HEK293 (cell line): ENCODE results near the gene CAP2.

Experiments used
- CTCF ChIA-PET: fragments of 350-600 bp; formaldehyde crosslinking; extraction: SDS; loops from one replicate; lab custom pipeline; 2021; ENCODE audit warnings: antibody characterized with exemption; lab: Yijun Ruan, JAX
- POLR2A ChIA-PET: fragments of 300-600 bp; formaldehyde crosslinking; extraction: SDS; loops from one replicate; lab custom pipeline; 2020; ENCODE audit warnings: antibody characterized with exemption, inconsistent platforms; lab: Yijun Ruan, JAX
- H3K27ac ChIP-seq: fragments of 200-500 bp; sonication (Bioruptor generic); 2 replicates; pipeline ENCODE4 v1.5.1; 2014; ENCODE audit warnings: low read depth, low read length, control low read depth, inconsistent platforms; ENCODE audit errors: extremely low read depth
- H3K36me3 ChIP-seq, 2 experiments: fragments of 200-500 bp in 1 of 2; sonication (Bioruptor generic) in 1 of 2; 1 replicate in 1 of 2; 2 replicates in 1 of 2; pipeline ENCODE4 v1.5.1; 2014 to 2017; ENCODE audit warnings: inconsistent platforms in 2 of 2, low read length in 2 of 2; ENCODE audit not compliant: control insufficient read depth in 2 of 2, insufficient read depth in 1 of 2
- H3K4me1 ChIP-seq: fragments of 200-500 bp; sonication (Bioruptor generic); 2 replicates; pipeline ENCODE4 v1.5.1; 2014; ENCODE audit warnings: mild to moderate bottlenecking, low read length, inconsistent platforms; ENCODE audit not compliant: control insufficient read depth, insufficient read depth
- H3K4me3 ChIP-seq: 2 replicates; pipeline ENCODE4 v1.5.1; 2011; ENCODE audit warnings: low read depth, mild to moderate bottlenecking, control low read depth, low read length, moderate library complexity
- H3K9me3 ChIP-seq: fragments of 200-500 bp; sonication (Bioruptor generic); 2 replicates; pipeline ENCODE4 v1.5.1; 2014; ENCODE audit warnings: low read depth, low read length, inconsistent platforms; ENCODE audit not compliant: control insufficient read depth, insufficient read depth
- GLI2 ChIP-seq: fragments of 450-650 bp; formaldehyde crosslinking; IDR thresholded peaks from 2 replicates; pipeline ENCODE4; 2017; ENCODE audit warnings: missing biosample characterization, missing genetic modification characterization, low read depth, borderline replicate concordance
- MZF1 ChIP-seq: fragments of 450-650 bp; formaldehyde crosslinking; IDR thresholded peaks from 2 replicates; pipeline ENCODE4 v1.5.1; 2017; ENCODE audit warnings: missing biosample characterization, missing genetic modification characterization, borderline replicate concordance
- RBAK ChIP-seq: fragments of 450-650 bp; formaldehyde crosslinking; IDR thresholded peaks from 2 replicates; pipeline ENCODE4 v1.5.1; 2016; ENCODE audit warnings: missing biosample characterization, missing genetic modification characterization
- ZBTB11 ChIP-seq: fragments of 450-650 bp; formaldehyde crosslinking; conservative IDR thresholded peaks from 2 replicates; pipeline ENCODE4 v1.5.1; 2016; ENCODE audit warnings: low read depth, missing biosample characterization, missing genetic modification characterization
- ZNF174 ChIP-seq: fragments of 450-650 bp; formaldehyde crosslinking; IDR thresholded peaks from 2 replicates; pipeline ENCODE4 v1.5.0; 2017; ENCODE audit warnings: missing biosample characterization, mild to moderate bottlenecking, missing genetic modification characterization
- ZNF280D ChIP-seq: fragments of 450-650 bp; formaldehyde crosslinking; IDR thresholded peaks from 2 replicates; pipeline ENCODE4 v1.5.1; 2016; ENCODE audit warnings: missing biosample characterization, missing genetic modification characterization
- ZNF335 ChIP-seq: fragments of 450-650 bp; formaldehyde crosslinking; conservative IDR thresholded peaks from 2 replicates; pipeline ENCODE4 v1.5.1; 2016; ENCODE audit warnings: missing biosample characterization, missing genetic modification characterization
- ZNF433 ChIP-seq: fragments of 450-650 bp; formaldehyde crosslinking; IDR thresholded peaks from 2 replicates; pipeline ENCODE4 v1.5.1; 2016; ENCODE audit warnings: missing biosample characterization, missing genetic modification characterization, low read depth
- ZNF596 ChIP-seq: fragments of 450-650 bp; IDR thresholded peaks from 2 replicates; pipeline ENCODE4 v1.5.0; 2018; ENCODE audit warnings: missing biosample characterization, mild to moderate bottlenecking, missing genetic modification characterization, moderate library complexity
- ZNF623 ChIP-seq: fragments of 450-650 bp; formaldehyde crosslinking; IDR thresholded peaks from 2 replicates; pipeline ENCODE4 v1.5.1; 2016; ENCODE audit warnings: missing biosample characterization, missing genetic modification characterization
- ZNF707 ChIP-seq: fragments of 450-650 bp; formaldehyde crosslinking; IDR thresholded peaks from 2 replicates; pipeline ENCODE4 v1.5.1; 2016; ENCODE audit warnings: missing biosample characterization, missing genetic modification characterization
- ZNF785 ChIP-seq: fragments of 450-650 bp; formaldehyde crosslinking; IDR thresholded peaks from 2 replicates; pipeline ENCODE4 v1.5.1; 2016; ENCODE audit warnings: missing biosample characterization, missing genetic modification characterization
- TF ChIP-seq, protein P1 (sequence below): fragments of 450-650 bp; IDR thresholded peaks from 2 replicates; pipeline ENCODE4 v1.5.1; 2018; ENCODE audit warnings: missing biosample characterization, mild to moderate bottlenecking, missing genetic modification characterization

The CAP2 gene

GRCh38 chr6:17405944-17406245, 12.5 kb downstream of the CAP2 start:
- ChIA-PET POLR2A (no interaction called here), CTCF (interaction anchor here (0.7 kb wide), 1 partner anchor 13 kb away, joined by 4 read pairs; no protein-coding TSS in a partner anchor)
- Histone ChIP-seq H3K4me1 (no peaks in the 10 kb centered on the region), H3K9me3 (no peaks in the 10 kb centered on the region; the same call in 1 of the 2 replicates), H3K4me3 (no peak overlapping the region), H3K27ac (no peak overlapping the region), H3K36me3 (no peaks in the 10 kb centered on the region; a peak in 1 of 3 replicates)
- TF ChIP-seq ZNF433 (no peak), ZNF174 (tag by site-specific recombination) (no peak), ZNF623 (tag by site-specific recombination) (no peak), ZNF280D (tag by site-specific recombination) (no peak)
- TF ChIP-seq, protein P1, sequence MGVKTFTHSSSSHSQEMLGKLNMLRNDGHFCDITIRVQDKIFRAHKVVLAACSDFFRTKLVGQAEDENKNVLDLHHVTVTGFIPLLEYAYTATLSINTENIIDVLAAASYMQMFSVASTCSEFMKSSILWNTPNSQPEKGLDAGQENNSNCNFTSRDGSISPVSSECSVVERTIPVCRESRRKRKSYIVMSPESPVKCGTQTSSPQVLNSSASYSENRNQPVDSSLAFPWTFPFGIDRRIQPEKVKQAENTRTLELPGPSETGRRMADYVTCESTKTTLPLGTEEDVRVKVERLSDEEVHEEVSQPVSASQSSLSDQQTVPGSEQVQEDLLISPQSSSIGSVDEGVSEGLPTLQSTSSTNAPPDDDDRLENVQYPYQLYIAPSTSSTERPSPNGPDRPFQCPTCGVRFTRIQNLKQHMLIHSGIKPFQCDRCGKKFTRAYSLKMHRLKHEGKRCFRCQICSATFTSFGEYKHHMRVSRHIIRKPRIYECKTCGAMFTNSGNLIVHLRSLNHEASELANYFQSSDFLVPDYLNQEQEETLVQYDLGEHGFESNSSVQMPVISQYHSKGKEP (tag by site-specific recombination), result no peak
- TF ChIP-seq, all 188 proteins: peak for 0

- ChIA-PET POLR2A (interaction anchor here (0.7 kb wide), 1 partner anchor 13 kb away, joined by 4 read pairs; no protein-coding TSS in a partner anchor), CTCF (interaction anchor here (0.6 to 1.0 kb wide), 2 partner anchors 178 to 198 kb away, joined by 3 read pairs; no protein-coding TSS in a partner anchor)
- Histone ChIP-seq H3K4me3 (no peak overlapping the region), H3K4me1 (no peaks in the 10 kb centered on the region), H3K9me3 (no peaks in the 10 kb centered on the region; the same call in 1 of the 2 replicates), H3K36me3 (no peaks in the 10 kb centered on the region; a peak in 1 of 3 replicates), H3K27ac (no peak overlapping the region)
- TF ChIP-seq MZF1 (tag by site-specific recombination), result no peak
- TF ChIP-seq RBAK, result no peak
- TF ChIP-seq, protein P1 (tag by site-specific recombination), result no peak
- no peak for TF ChIP-seq ZNF596 (tag by site-specific recombination)
Measured at GRCh38 chr6:17408081-17408480, 14.7 kb downstream of the CAP2 start.

DNA sequence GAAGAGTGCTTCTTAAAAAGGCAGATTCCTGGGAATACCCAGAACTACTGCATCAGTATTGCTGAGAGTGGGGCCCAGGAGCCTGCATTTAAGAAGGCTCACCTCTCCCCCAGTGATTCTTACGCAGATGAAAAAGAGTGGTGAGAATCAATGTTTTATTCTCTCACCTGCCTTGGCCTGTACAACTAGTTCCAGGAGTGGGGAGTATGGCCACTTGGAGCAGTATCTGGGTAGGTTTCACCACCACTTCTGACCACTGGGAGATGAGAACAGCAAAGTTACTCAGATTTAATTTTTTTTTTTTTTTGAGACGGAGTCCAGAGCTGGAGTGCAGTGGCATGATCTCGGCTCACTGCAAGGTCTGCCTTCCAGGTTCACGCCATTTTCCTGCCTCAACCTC, 16.9 kb downstream of the CAP2 start:
- POLR2A ChIA-PET, result no interaction called here
- H3K36me3 ChIP-seq, result no peaks in the 10 kb centered on the region; a peak in 1 of 3 replicates
- TF ChIP-seq ZNF335 (tag by site-specific recombination) (no peak), ZNF707 (tag by site-specific recombination) (peak; percentile 95)
- H3K27ac ChIP-seq, result no peak overlapping the region
- CTCF ChIA-PET, result no interaction called here
- no peak overlapping the region for H3K4me3 ChIP-seq
- no peaks in the 10 kb centered on the region for H3K4me1 ChIP-seq
- no peaks in the 10 kb centered on the region; the same call in 1 of the 2 replicates for H3K9me3 ChIP-seq

DNA sequence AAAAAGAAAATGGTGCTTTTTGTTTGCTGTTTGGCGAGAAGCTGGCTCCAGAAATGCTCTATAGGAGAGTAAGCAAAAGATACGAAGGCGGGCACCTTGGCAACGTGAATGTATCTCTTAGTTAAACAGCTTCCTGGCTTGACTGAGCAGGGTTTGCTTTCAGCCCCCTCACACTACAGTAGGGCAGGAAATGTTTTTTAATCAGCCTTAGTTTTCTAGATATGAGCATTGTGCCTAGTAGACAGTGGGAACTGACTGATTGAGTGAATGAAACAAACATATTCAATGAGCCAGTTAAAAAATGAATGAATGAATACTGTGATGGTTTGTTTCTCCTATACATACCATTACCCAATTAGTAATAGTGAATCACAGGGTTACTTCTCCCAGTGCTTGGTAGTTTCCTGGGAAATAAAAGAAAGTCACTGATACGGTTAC, 19.9 kb downstream of the CAP2 start:
- Histone ChIP-seq H3K4me1 (0 out of 2 replicates have a peak, but pooled peaks cover 3% of the 10 kb centered on the region), H3K27ac (no peak overlapping the region), H3K4me3 (no peak overlapping the region), H3K36me3 (no peaks in the 10 kb centered on the region; a peak in 1 of 3 replicates), H3K9me3 (no peaks in the 10 kb centered on the region; the same call in 1 of the 2 replicates)
- POLR2A ChIA-PET, result no interaction called here
- CTCF ChIA-PET, result no interaction called here
- TF ChIP-seq GLI2 (tag by site-specific recombination), result no peak
- TF ChIP-seq ZBTB11 (tag by site-specific recombination), result no peak
- no peak for TF ChIP-seq ZNF785 (tag by site-specific recombination)
